Mammary epithelial cell (primary cell): ENCODE data around the gene SGTA.

ENCODE experiments used
- EZH2 ChIP-seq: IDR thresholded peaks from 2 replicates; pipeline ENCODE4 v1.6.1; 2012; ENCODE audit warnings: low read length, inconsistent platforms, borderline replicate concordance
- TF ChIP-seq, protein P1 (sequence below), 2 donors: IDR thresholded peaks in 1 of 2; conservative IDR thresholded peaks in 1 of 2; 2 replicates each; pipeline ENCODE4 v1.5.1; 2011 to 2012; ENCODE audit warnings: inconsistent platforms in 2 of 2, low read length in 2 of 2, mild to moderate bottlenecking in 2 of 2, control low read depth in 1 of 2, low read depth in 1 of 2; ENCODE audit not compliant: insufficient read depth in 1 of 2; ENCODE audit errors: extremely low read depth in 1 of 2

DNA sequence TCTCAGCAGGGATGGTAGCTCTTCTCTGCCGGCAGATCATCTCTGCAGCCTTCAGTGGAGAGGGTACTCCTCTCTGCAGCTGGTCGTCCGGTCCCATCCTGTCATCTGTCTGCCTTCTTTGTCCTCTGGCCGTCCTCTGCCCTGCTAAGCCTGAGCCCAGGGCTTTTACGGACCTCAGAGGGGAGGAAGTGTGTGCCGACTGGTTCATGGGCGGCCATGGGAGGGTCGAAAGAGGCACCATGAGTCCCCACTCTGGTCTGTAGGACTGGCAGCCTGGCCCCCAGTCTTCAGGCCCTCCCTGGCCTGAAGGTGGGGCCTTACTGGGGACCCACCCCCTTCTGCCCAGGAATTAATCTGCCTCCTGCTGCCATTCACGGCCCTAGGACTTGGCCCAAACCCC is 40.6 kb upstream of the SGTA start:
- TF ChIP-seq, protein P1, sequence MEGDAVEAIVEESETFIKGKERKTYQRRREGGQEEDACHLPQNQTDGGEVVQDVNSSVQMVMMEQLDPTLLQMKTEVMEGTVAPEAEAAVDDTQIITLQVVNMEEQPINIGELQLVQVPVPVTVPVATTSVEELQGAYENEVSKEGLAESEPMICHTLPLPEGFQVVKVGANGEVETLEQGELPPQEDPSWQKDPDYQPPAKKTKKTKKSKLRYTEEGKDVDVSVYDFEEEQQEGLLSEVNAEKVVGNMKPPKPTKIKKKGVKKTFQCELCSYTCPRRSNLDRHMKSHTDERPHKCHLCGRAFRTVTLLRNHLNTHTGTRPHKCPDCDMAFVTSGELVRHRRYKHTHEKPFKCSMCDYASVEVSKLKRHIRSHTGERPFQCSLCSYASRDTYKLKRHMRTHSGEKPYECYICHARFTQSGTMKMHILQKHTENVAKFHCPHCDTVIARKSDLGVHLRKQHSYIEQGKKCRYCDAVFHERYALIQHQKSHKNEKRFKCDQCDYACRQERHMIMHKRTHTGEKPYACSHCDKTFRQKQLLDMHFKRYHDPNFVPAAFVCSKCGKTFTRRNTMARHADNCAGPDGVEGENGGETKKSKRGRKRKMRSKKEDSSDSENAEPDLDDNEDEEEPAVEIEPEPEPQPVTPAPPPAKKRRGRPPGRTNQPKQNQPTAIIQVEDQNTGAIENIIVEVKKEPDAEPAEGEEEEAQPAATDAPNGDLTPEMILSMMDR (conservative IDR thresholded peaks at IDR 0.05 in 1 of 2, IDR thresholded peaks at IDR 0.05 in 1 of 2; ENCODE audit: extremely low read depth in 1 of 2, insufficient read depth in 1 of 2, low read depth in 1 of 2, low read length in 2 of 2) = no peak
- TF ChIP-seq EZH2 = no peak
